ENCODE results near the gene NADSYN1. TPM values are rescaled to one million over a fixed set of nuclear protein-coding genes. Genes with fewer than 3 reads are reported as not detected.

The NADSYN1 gene
- total RNA-seq, 1 experiment from 2014 or later, result 58.2 TPM

GRCh38 chr11:71429701-71430100, 23.3 kb upstream of the NADSYN1 start (continued):
- TF ChIP-seq, protein P1, sequence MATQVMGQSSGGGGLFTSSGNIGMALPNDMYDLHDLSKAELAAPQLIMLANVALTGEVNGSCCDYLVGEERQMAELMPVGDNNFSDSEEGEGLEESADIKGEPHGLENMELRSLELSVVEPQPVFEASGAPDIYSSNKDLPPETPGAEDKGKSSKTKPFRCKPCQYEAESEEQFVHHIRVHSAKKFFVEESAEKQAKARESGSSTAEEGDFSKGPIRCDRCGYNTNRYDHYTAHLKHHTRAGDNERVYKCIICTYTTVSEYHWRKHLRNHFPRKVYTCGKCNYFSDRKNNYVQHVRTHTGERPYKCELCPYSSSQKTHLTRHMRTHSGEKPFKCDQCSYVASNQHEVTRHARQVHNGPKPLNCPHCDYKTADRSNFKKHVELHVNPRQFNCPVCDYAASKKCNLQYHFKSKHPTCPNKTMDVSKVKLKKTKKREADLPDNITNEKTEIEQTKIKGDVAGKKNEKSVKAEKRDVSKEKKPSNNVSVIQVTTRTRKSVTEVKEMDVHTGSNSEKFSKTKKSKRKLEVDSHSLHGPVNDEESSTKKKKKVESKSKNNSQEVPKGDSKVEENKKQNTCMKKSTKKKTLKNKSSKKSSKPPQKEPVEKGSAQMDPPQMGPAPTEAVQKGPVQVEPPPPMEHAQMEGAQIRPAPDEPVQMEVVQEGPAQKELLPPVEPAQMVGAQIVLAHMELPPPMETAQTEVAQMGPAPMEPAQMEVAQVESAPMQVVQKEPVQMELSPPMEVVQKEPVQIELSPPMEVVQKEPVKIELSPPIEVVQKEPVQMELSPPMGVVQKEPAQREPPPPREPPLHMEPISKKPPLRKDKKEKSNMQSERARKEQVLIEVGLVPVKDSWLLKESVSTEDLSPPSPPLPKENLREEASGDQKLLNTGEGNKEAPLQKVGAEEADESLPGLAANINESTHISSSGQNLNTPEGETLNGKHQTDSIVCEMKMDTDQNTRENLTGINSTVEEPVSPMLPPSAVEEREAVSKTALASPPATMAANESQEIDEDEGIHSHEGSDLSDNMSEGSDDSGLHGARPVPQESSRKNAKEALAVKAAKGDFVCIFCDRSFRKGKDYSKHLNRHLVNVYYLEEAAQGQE (IDR thresholded peaks at IDR 0.05; ENCODE audit: low read depth), result no peak
- no peak for TF ChIP-seq YY1 (IDR thresholded peaks at IDR 0.05; ENCODE audit: extremely low read depth, insufficient replicate concordance, low read depth, low read length)
- TF ChIP-seq CBX3 (IDR thresholded peaks at IDR 0.05; ENCODE audit: low read depth), result no peak
- no peak for TF ChIP-seq CEBPB (IDR thresholded peaks at IDR 0.05; ENCODE audit: low read depth)
- TF ChIP-seq ELF1 (IDR thresholded peaks at IDR 0.05; ENCODE audit: borderline replicate concordance, low read depth), result no peak
- TF ChIP-seq TCF7L2 (IDR thresholded peaks at IDR 0.05; ENCODE audit: borderline replicate concordance, extremely low read depth, insufficient read depth, insufficient read length), result no peak
- TF ChIP-seq, protein P2, sequence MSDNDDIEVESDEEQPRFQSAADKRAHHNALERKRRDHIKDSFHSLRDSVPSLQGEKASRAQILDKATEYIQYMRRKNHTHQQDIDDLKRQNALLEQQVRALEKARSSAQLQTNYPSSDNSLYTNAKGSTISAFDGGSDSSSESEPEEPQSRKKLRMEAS (IDR thresholded peaks at IDR 0.05), result no peak
- no peak for TF ChIP-seq EGR1 (IDR thresholded peaks at IDR 0.05; ENCODE audit: low read depth)
- no peak for TF ChIP-seq SP1 (IDR thresholded peaks at IDR 0.05; ENCODE audit: low read depth)
- no peak for TF ChIP-seq SIN3A (IDR thresholded peaks at IDR 0.05; ENCODE audit: low read depth)
- TF ChIP-seq SRF (IDR thresholded peaks at IDR 0.05; ENCODE audit: low read depth), result no peak
- TF ChIP-seq EZH2phosphoT487 (IDR thresholded peaks at IDR 0.05; ENCODE audit: borderline replicate concordance), result no peak

DNA sequence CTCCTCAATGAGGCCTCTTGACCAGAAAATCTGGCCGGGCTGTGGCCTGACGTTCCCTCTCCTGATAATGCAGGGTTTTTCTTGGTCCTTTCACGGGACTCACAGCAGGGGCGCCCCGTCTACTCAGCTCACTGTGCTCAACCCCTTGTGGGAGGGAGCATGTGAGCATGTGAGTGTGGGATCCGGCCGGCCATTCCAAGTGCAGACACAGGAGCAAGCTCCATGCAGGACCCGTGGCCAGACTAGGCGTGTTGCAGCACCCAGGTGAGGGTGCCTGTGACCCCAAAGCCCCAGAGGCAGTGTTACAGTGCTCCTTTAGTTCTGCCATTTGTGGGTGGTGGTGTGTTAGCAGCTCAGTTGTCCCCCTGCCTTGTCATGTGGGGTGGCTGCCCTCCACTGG, 22.8 kb upstream of the NADSYN1 start:
- Histone ChIP-seq H3K27ac (ENCODE audit: low read depth, low read length) (no peak overlapping the region), H3K4me3 (replicated peaks in 1 of 2; ENCODE audit: low read depth in 1 of 2, low read length in 2 of 2) (no peak overlapping the region), H4K20me1 (ENCODE audit: insufficient read depth) (no peaks in the 10 kb centered on the region), H3K4me1 (ENCODE audit: control insufficient read depth in 1 of 2, insufficient read depth in 2 of 2, low read length in 2 of 2) (peaks cover 0 to 8% of the 10 kb centered on the region in 2 experiments; a peak in 1 of 4 replicates), H3K36me3 (ENCODE audit: control insufficient read depth in 1 of 2, insufficient read depth in 2 of 2, low read length in 2 of 2) (peaks cover 0 to 5% of the 10 kb centered on the region in 2 experiments; a peak in 2 of 4 replicates), H3K9me3 (ENCODE audit: control insufficient read depth in 1 of 2, insufficient read depth in 1 of 2, low read depth in 1 of 2, low read length in 2 of 2) (no peaks in the 10 kb centered on the region), H3K9ac (ENCODE audit: low read length) (no peak overlapping the region), H3K9me2 (ENCODE audit: insufficient read depth) (no peaks in the 10 kb centered on the region), H2AFZ (ENCODE audit: low read depth, low read length, poor library complexity, severe bottlenecking) (no peak overlapping the region), H3K27me3 (ENCODE audit: insufficient read depth, low read length) (no peaks in the 10 kb centered on the region), H3K79me2 (ENCODE audit: insufficient read depth, low read length) (no peaks in the 10 kb centered on the region), H3K4me2 (ENCODE audit: low read length) (no peak overlapping the region)
- ATAC-seq, result no peak
- intact Hi-C loops (cut with micrococcal nuclease), result no loop called here
- TF ChIP-seq SIN3A (IDR thresholded peaks at IDR 0.05; ENCODE audit: low read depth) (no peak), POLR2A (IDR thresholded peaks at IDR 0.05; ENCODE audit: borderline replicate concordance, extremely low read depth, insufficient read depth, insufficient read length) (no peak), ZFX (IDR thresholded peaks at IDR 0.05) (no peak)
- POLR2A ChIA-PET, result no interaction called here
- CTCF ChIA-PET, result no interaction called here
- RAD21 ChIA-PET (ENCODE audit: low non-redundant PET in 1 of 2, low total read pairs in 2 of 2, uncharacterized antibody in 2 of 2, unreplicated experiment in 2 of 2), result no interaction called here
- no peak for DNase-seq (ENCODE audit: low read depth, low spot score)
- no TSS peak for BruUV-seq (replicated peaks)

Measured in HCT116 (cell line).